Mesangial cell (primary cell): ENCODE data around the gene DLL4. TPM values are rescaled to one million over a fixed set of nuclear protein-coding genes. Genes with fewer than 3 reads are reported as not detected.

Source experiments
- total RNA-seq: library from RNA; depleted of rRNA; stranded (reverse); fragments of >200 nt; gene quantifications from 2 replicates; pipeline ENCODE4 v1.2.3, GENCODE V29; 2015

DLL4 gene
- 0.13 TPM in 1 of 2 replicates, not detected in the other for total RNA-seq

DNA sequence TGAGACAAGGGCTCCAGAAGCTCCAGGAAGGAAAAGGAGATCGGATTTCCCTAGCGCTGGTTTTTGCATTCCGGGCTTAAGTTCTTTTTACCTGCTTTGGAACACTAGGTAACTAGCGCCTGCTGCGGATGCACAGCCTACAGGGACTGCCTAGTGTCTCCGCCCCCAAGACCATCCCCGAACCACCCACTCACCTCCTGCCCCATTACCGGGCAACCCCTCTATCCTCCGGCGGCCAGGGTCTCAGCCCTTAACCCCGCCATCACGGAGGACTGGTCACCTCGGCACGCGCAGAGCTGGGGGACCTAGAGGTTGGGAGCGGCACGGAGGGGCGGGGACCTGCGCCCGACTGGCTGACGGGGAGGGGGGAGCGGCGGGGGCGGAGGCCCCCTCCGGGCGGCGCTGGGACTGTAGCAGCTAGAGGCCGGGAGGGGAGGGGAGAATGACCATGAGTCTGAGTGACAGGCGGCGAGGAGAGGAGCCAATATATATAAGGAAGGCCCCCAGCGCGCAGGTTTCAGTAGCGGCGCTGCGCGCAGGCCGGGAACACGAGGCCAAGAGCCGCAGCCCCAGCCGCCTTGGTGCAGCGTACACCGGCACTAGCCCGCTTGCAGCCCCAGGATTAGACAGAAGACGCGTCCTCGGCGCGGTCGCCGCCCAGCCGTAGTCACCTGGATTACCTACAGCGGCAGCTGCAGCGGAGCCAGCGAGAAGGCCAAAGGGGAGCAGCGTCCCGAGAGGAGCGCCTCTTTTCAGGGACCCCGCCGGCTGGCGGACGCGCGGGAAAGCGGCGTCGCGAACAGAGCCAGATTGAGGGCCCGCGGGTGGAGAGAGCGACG is at the start of gene DLL4:
Gene DLL4 (plus strand): TSS at position 520 of the 839 bp plus-strand sequence. CDS start 329 bp downstream, outside the sequence.

DNA sequence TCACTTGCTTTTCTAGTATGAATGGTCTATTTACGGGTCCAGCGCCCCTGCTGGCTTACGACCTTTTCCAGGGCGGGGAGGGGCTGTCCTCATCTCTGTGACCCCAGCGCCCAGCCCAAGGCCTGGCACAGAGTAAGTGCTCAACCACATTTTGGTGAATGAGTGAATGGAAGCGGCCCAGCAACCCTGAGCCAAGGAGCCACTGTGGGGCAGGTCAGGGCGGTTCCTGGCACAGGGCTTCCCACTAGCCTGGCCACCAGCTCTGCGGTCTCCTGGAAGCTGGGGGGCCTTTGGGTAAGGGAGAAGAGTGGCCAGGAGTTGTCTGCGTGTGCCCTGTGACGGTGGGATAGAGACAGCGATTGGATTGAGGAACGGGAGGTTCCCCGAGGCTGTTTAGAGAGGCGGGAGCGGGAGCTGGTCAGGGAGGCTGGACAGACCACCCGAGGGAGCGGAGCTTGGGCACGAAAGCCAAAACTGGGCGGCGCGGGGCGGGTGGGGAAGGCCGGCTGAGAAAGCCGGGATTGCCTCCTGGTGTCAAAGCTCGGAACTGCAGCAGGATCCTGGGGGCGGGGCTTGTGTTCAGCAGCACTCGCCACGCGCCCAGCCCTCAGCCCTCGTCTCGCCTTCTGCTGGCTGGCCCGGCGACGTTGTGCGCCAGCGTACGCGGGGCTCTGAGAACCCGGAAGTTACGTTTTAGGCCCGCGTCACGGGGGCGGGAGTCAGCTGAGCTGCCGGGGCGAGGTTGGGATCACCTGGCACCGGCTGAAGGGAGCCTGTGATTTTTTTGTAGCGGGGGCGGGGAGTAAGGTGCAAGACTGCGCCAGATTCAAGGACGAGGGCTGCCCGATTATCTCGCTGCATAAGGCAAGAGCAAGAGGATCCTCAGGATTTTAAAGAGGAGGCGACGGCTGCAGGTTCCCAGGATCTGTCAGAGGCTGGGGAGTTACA is 35.1 kb upstream of the DLL4 start, which contains the start of gene VPS18:
Gene VPS18 (plus strand): TSS at position 718 of the 948 bp plus-strand sequence. CDS start 319 bp downstream, outside the sequence.

DNA sequence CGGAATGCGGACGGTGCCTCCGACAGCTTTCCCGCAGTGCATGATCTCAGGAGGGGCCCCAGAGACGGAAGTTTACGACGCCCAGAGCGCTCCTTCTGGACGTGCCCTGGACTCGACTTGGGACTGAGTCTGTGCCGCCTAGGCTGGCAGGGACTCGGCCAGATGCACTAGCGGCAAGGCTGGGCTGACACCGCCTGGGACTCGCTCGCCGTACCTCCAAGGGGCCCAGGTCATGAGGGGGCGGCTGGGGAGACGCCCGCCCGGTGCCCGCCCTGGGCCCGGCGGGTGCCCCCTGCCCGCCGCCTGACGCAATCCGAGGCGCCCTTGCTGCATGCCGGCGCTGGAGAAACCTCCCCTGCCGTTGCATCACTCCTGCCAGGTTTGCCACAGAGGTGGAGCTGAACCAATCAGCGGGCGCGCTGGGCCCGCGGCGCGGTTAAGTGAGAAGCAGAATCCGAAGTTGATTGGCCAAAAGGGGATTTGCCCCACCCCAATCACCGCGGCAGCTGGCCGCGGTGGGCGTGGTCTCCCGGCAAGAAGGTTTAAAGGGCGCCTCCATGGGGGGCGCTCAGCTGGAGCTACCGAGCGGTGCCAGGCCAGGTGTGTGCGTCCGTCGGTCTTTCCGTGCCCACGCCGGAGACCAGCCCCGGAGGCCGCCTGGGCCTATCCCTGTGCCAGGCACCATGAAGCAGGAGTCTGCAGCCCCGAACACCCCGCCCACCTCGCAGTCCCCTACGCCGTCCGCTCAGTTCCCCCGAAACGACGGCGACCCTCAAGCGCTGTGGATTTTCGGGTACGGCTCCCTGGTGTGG is 24.0 kb downstream of the DLL4 start, which contains the start of gene CHAC1:
Gene CHAC1 (plus strand): TSS at position 571 of the 812 bp plus-strand sequence. CDS start 113 bp downstream, at position 684.

Other genes with a start within 250 kb of the DLL4 start
- gene RAD51, start 234.2 kb upstream of the DLL4 start, total RNA-seq, result 3.7 and 12.7 TPM in 2 replicates
- 14.3 and 16.1 TPM in 2 replicates for gene RMDN3, start 174.1 kb upstream of the DLL4 start, total RNA-seq
- 24.9 and 91.1 TPM in 2 replicates for gene GCHFR, start 165.3 kb upstream of the DLL4 start, total RNA-seq
- 0.16 and 0.63 TPM in 2 replicates for gene C15orf62, start 159.4 kb upstream of the DLL4 start, total RNA-seq
- gene ZFYVE19, start 122.3 kb upstream of the DLL4 start, total RNA-seq, result 23.2 and 30.5 TPM in 2 replicates
- gene DNAJC17, start 121.9 kb upstream of the DLL4 start, total RNA-seq, result 32.7 and 34.9 TPM in 2 replicates
- gene PPP1R14D, start 100.6 kb upstream of the DLL4 start, total RNA-seq, result not detected in 2 replicates
- gene SPINT1, start 85.3 kb upstream of the DLL4 start, total RNA-seq, result 64.9 and 128 TPM in 2 replicates
- gene RHOV, start 55.1 kb upstream of the DLL4 start, total RNA-seq, result 0.16 and 0.63 TPM in 2 replicates
- gene VPS18, start 34.9 kb upstream of the DLL4 start, total RNA-seq, result 32.6 and 48.0 TPM in 2 replicates
- 47.9 and 73.2 TPM in 2 replicates for gene CHAC1, start 24.1 kb downstream of the DLL4 start, total RNA-seq
- gene INO80, start 186.9 kb downstream of the DLL4 start, total RNA-seq, result 17.6 and 33.4 TPM in 2 replicates